Measurements from ENCODE around the gene NINL.

- no peak for TF ChIP-seq CTCF (IDR thresholded peaks at IDR 0.05; ENCODE audit: low read depth, low read length, poor library complexity, severe bottlenecking)
- no peak for TF ChIP-seq EZH2phosphoT487 (IDR thresholded peaks at IDR 0.05; ENCODE audit: borderline replicate concordance, low read length)
These were observed 148.2 kb downstream of the NINL start for GRCh38 chr20:25437153-25437581.

Data from DOHH2 (cell line).